Muscle layer of duodenum (tissue), 2 donors: ENCODE measurements around the gene MKX.

Experiments
- H3K27ac ChIP-seq: one replicate; pipeline ENCODE4 v1.7.0; 2013; ENCODE audit warnings: mild to moderate bottlenecking, low read length
- H3K27me3 ChIP-seq: one replicate; pipeline ENCODE4 v1.7.0; 2013; ENCODE audit warnings: low read depth, mild to moderate bottlenecking, control low read depth, low read length
- H3K36me3 ChIP-seq, 2 donors: one replicate each; pipeline ENCODE4 v1.7.0; 2013; ENCODE audit warnings: low read length in 2 of 2, control low read depth in 1 of 2, mild to moderate bottlenecking in 1 of 2; ENCODE audit not compliant: insufficient read depth in 2 of 2, control insufficient read depth in 1 of 2
- H3K4me1 ChIP-seq, 2 donors: one replicate each; pipeline ENCODE4 v1.7.0; 2013; ENCODE audit warnings: low read length in 2 of 2, mild to moderate bottlenecking in 2 of 2, control low read depth in 1 of 2, moderate library complexity in 1 of 2; ENCODE audit not compliant: insufficient read depth in 2 of 2, control insufficient read depth in 1 of 2
- H3K4me3 ChIP-seq, 2 donors: one replicate each; pipeline ENCODE4 v1.7.0; 2013; ENCODE audit warnings: low read length in 2 of 2, low read depth in 1 of 2, mild to moderate bottlenecking in 1 of 2
- H3K9me3 ChIP-seq, 2 donors: one replicate each; pipeline ENCODE4 v1.7.0; 2013; ENCODE audit warnings: low read length in 2 of 2, control low read depth in 1 of 2, mild to moderate bottlenecking in 1 of 2; ENCODE audit not compliant: control insufficient read depth in 1 of 2
- donor health status: healthy.

MKX gene

GRCh38 chr10:27624941-27625340, 120.7 kb downstream of the MKX start:
- Histone ChIP-seq H3K9me3 (no peaks in the 10 kb centered on the region), H3K4me3 (no peak overlapping the region), H3K36me3 (no peaks in the 10 kb centered on the region), H3K4me1 (no peaks in the 10 kb centered on the region), H3K27ac (no peak overlapping the region), H3K27me3 (no peaks in the 10 kb centered on the region)
